Glutamatergic neuron (in vitro differentiated cells): ENCODE results near the gene KIF25. TPM values are rescaled to one million over a fixed set of nuclear protein-coding genes. Genes with fewer than 3 reads are reported as not detected.

Source experiments
- DNase-seq: peaks from one replicate; pipeline ENCODE4 v3.0.0; 2022
- H3K27ac Mint-ChIP-seq: one replicate; pipeline ENCODE4 v1.8.0; 2020; ENCODE audit warnings: mild to moderate bottlenecking, mixed read lengths, inconsistent platforms; ENCODE audit not compliant: unreplicated experiment
- H3K27me3 Mint-ChIP-seq: one replicate; pipeline ENCODE4 v1.8.0; 2020; ENCODE audit warnings: mild to moderate bottlenecking, moderate library complexity, mixed read lengths, inconsistent platforms; ENCODE audit not compliant: unreplicated experiment
- H3K36me3 Mint-ChIP-seq: one replicate; pipeline ENCODE4 v1.8.0; 2020; ENCODE audit warnings: mild to moderate bottlenecking, mixed read lengths, inconsistent platforms; ENCODE audit not compliant: unreplicated experiment
- H3K4me1 Mint-ChIP-seq: one replicate; pipeline ENCODE4 v1.8.0; 2020; ENCODE audit warnings: mild to moderate bottlenecking, low read depth, mixed read lengths, inconsistent platforms; ENCODE audit not compliant: unreplicated experiment
- H3K4me3 Mint-ChIP-seq: one replicate; pipeline ENCODE4 v1.8.0; 2020; ENCODE audit warnings: mild to moderate bottlenecking, mixed read lengths, inconsistent platforms; ENCODE audit not compliant: unreplicated experiment
- H3K9me3 Mint-ChIP-seq: one replicate; pipeline ENCODE4 v1.8.0; 2020; ENCODE audit warnings: mild to moderate bottlenecking, moderate library complexity, mixed read lengths, inconsistent platforms; ENCODE audit not compliant: unreplicated experiment
- total RNA-seq: library from RNA; stranded (reverse); fragmentation: NEBNext Ultra II Directional; extraction: Animal tissue kit (Norgen Biotek cat#: 25700); gene quantifications from one replicate; pipeline ENCODE4 v1.2.1, GENCODE V29; 2021; ENCODE audit not compliant: unreplicated experiment
- TF ChIP-seq, protein P1 (sequence below): fragments of 200-600 bp; sonication (generic); IDR thresholded peaks from one replicate; pipeline ENCODE4 v1.5.0; 2021; ENCODE audit not compliant: partially characterized antibody, unreplicated experiment

The KIF25 gene
- total RNA-seq, 1 donor from 2014 or later, result not detected

DNA sequence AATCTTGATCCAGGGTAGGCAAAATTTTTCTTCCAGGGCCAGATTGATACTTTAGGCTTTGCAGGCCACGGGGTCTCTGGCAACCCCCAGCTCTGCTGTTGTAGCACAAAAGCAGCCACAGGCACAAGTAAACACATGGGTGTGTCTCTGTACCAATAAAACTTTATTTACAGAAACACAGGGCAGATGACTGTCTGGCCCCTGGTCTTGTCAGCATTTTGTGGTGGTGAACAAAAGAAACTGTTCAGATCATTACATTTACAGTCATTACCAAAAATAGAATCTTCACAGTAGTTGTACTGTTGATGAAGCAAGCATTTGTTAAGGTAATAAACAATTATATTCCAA, 45.0 kb upstream of the KIF25 start:
- H3K27ac Mint-ChIP-seq, result peak overlapping the region; percentile 75

DNA sequence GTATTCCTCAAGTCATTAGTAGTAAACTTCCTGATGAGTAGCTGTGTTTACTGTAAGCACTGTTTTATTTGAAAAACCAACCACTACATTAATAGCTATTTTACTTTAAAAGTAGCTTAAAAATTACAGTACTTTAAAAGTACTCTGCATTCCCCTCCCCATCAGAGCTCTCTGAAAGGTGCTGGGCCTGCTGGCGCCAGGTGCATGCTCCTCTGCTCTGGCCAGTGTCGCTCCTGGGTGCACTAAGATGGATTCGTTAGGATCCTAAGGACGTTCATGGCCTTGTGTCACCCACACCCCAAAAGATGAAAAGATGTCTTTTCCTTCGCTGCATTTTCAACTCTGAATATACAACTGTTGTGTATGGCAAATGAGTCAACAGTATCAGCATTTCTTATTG, 43.9 kb upstream of the KIF25 start:
- Mint-ChIP-seq H3K4me3 (no peak overlapping the region), H3K27me3 (peaks cover 9% of the 10 kb centered on the region), H3K4me1 (peaks cover 23% of the 10 kb centered on the region), H3K9me3 (peaks cover 9% of the 10 kb centered on the region), H3K27ac (no peak overlapping the region), H3K36me3 (peaks cover 26% of the 10 kb centered on the region)
- TF ChIP-seq, protein P1, sequence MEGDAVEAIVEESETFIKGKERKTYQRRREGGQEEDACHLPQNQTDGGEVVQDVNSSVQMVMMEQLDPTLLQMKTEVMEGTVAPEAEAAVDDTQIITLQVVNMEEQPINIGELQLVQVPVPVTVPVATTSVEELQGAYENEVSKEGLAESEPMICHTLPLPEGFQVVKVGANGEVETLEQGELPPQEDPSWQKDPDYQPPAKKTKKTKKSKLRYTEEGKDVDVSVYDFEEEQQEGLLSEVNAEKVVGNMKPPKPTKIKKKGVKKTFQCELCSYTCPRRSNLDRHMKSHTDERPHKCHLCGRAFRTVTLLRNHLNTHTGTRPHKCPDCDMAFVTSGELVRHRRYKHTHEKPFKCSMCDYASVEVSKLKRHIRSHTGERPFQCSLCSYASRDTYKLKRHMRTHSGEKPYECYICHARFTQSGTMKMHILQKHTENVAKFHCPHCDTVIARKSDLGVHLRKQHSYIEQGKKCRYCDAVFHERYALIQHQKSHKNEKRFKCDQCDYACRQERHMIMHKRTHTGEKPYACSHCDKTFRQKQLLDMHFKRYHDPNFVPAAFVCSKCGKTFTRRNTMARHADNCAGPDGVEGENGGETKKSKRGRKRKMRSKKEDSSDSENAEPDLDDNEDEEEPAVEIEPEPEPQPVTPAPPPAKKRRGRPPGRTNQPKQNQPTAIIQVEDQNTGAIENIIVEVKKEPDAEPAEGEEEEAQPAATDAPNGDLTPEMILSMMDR, result no peak
- no peak for DNase-seq

More for the DNA sequence above, 45.0 kb upstream of the KIF25 start:
- TF ChIP-seq, protein P1, result no peak
- Mint-ChIP-seq H3K4me1 (peaks cover 18% of the 10 kb centered on the region), H3K36me3 (peaks cover 26% of the 10 kb centered on the region), H3K4me3 (no peak overlapping the region), H3K27me3 (peaks cover 9% of the 10 kb centered on the region), H3K9me3 (peaks cover 9% of the 10 kb centered on the region)
- no peak for DNase-seq

DNA sequence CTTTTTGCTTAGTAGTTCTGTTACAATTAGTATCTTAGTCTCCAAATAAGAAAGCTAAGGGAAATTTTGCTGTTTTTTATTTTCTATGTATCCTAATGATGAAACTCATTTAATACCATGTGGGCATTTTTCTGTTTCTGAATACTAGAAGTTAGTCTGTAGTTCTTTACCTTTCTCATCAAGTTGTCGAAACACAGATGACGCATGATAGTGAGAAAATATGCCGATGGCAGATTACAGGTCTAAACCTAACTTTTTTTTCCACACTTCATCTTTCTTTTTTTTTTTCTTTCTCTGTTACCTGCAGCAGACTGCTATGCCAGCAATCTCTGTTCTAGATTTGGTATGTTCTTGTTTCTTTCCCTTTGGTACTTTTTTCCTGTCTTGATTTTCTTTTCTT, 43.3 kb upstream of the KIF25 start:
- Mint-ChIP-seq H3K4me3 (no peak overlapping the region), H3K4me1 (peaks cover 23% of the 10 kb centered on the region), H3K27me3 (peaks cover 9% of the 10 kb centered on the region), H3K36me3 (peaks cover 21% of the 10 kb centered on the region), H3K27ac (no peak overlapping the region), H3K9me3 (peaks cover 8% of the 10 kb centered on the region)
- DNase-seq, result no peak
- TF ChIP-seq, protein P1, result no peak

DNA sequence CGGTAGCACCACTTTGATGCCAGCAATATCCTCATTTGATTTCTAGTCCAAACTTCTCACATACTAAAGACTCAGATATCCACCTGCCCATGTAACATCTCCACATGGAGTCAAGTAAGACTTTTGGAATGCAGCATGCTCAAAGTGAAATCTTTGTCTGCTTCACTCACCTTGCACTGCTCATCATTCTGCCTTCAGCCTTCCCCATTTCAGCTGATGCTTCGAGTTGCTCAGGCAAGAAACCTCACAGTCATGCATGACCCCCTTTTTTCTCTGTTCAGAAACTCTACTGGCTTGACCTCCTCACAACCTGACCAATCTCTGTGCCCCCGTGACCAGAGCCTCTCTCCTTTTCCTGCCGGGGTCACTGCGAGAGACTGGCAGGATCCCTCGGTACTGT, 41.0 kb upstream of the KIF25 start:
- DNase-seq, result no peak
- Mint-ChIP-seq H3K36me3 (peaks cover 8% of the 10 kb centered on the region), H3K27me3 (peaks cover 7% of the 10 kb centered on the region), H3K9me3 (peaks cover 6% of the 10 kb centered on the region), H3K4me3 (no peak overlapping the region), H3K4me1 (peaks cover 23% of the 10 kb centered on the region), H3K27ac (no peak overlapping the region)
- TF ChIP-seq, protein P1, result no peak

DNA sequence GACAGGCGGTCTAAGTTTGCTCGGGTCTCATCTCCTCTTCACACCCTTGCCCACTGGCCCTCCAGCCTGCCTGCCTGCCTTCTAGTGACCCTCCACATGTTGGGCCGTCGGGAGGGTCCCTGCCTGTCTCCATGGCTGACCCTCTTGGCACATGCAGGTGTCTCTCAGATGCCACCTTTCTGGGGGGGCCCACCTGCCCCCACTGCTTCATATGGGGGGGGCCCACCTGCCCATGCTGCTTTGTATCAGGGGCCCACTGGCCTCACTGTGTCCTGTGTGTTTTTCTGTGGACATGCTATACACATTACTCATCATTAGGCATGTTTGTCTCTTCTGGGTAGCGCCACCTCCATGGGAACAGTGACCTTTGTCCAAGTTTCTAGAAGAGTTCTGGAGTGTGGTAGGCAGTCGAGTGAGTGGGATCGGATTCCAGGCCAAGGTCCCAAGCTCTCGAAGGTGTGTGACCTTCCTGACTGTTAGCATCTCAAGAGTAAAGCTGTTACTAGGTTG, 40.4 kb upstream of the KIF25 start:
- no peak overlapping the region for H3K4me3 Mint-ChIP-seq
- H3K27me3 Mint-ChIP-seq, result peaks cover 4% of the 10 kb centered on the region
- TF ChIP-seq, protein P1, result no peak
- H3K27ac Mint-ChIP-seq, result no peak overlapping the region
- peaks cover 4% of the 10 kb centered on the region for H3K36me3 Mint-ChIP-seq
- DNase-seq, result no peak
- H3K9me3 Mint-ChIP-seq, result peaks cover 6% of the 10 kb centered on the region
- peaks cover 20% of the 10 kb centered on the region for H3K4me1 Mint-ChIP-seq
